ENCODE results near the gene MYO5B.
A peak's percentile ranks its signal among the peaks of the same experiment; 100 is the strongest.

Gene MYO5B

DNA sequence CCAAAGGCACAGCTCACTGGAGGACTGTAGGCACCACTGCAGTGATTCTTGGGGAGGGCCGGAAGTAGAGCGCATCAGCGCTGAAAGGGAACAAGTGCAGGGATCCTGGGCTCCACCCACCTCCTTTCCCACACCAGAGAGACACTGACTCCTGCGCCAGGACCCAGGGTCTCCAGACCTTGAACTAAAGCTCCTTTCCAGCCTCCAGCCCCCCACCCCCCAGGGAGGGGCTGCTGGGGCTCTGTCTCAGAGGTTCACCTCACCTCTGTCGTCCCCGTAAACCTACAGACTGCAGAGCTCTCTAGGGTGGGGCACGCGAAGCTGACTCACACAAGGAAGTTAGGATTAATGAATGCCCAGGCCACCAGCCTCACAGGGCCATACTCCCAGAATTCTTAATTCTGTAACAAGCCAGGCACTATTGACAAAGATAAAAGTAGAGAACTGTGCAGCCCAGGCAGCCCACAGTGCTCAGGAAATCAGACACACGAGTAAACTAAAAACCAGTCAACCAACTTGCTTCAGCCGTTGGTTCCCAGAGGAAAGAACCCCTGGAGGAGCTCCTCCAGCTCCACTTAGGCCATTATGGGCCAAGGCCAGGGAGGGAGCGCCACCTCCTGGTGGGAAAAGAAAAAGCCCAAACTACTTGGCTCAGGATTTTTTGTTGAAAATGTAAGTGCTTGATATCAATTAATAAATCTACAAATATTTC is 336.5 kb downstream of the MYO5B start:
- Histone ChIP-seq H3K27ac (ENCODE audit: low read length) (peak overlapping the region; percentile 89), H3K4me3 (ENCODE audit: low read depth in 1 of 2, low read length in 2 of 2) (no peak overlapping the region), H3K9me3 (ENCODE audit: control insufficient read depth in 1 of 2, low read length in 2 of 2) (no peaks in the 10 kb centered on the region), H3K4me1 (ENCODE audit: control insufficient read depth in 1 of 2, insufficient read depth in 2 of 2, low read length in 2 of 2) (no peaks in the 10 kb centered on the region), H3K27me3 (ENCODE audit: low read depth, low read length) (no peaks in the 10 kb centered on the region), H3K36me3 (ENCODE audit: control insufficient read depth in 1 of 2, insufficient read depth in 2 of 2, low read length in 2 of 2) (no peaks in the 10 kb centered on the region)

DNA sequence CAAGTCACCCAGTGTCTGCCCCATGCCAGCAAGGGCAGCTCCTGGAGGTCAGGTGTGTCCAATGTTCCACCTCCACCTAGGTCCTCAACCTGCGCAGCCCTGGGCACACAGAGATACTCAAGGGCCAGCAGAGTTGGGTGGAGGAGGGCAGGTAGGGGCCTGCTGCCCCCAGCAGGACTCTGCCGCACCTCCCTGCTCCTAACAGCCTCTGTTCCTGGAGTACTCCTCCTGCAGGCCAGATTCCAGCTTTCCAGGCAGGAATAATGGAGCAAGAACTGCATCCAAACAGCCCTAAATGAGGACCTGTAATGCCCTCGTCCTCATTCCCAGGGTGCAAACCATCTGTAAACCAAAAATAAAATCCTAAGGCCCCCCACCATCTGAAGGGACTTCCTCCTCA is 337.2 kb downstream of the MYO5B start:
- H3K9me3 ChIP-seq (ENCODE audit: control insufficient read depth in 1 of 2, low read length in 2 of 2), result no peaks in the 10 kb centered on the region
- H3K4me3 ChIP-seq (ENCODE audit: low read depth in 1 of 2, low read length in 2 of 2), result no peak overlapping the region
- H3K36me3 ChIP-seq (ENCODE audit: control insufficient read depth in 1 of 2, insufficient read depth in 2 of 2, low read length in 2 of 2), result no peaks in the 10 kb centered on the region
- no peaks in the 10 kb centered on the region for H3K27me3 ChIP-seq (ENCODE audit: low read depth, low read length)
- no peaks in the 10 kb centered on the region for H3K4me1 ChIP-seq (ENCODE audit: control insufficient read depth in 1 of 2, insufficient read depth in 2 of 2, low read length in 2 of 2)
- peak overlapping the region; percentile 89 for H3K27ac ChIP-seq (ENCODE audit: low read length)

DNA sequence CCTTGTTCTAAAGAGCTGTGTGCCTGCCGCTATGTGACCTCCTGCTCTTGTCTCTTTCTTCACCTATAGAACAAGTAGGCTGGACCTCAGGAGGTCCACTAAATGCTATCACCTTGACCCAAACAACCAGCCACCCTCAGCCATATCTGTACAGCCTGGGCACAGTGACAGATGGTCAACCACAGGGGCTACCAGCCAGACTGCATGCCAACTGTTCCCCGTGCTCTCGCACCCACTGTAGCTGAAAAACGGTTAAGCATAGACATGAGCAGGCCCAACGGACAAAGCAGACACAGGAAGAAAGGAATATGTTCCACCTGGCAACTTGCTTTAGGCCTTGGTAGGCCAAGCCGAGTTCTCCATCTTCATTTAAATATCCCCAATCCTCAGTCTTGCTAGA is 338.5 kb downstream of the MYO5B start:
- Histone ChIP-seq H3K36me3 (ENCODE audit: control insufficient read depth in 1 of 2, insufficient read depth in 2 of 2, low read length in 2 of 2) (no peaks in the 10 kb centered on the region), H3K27me3 (ENCODE audit: low read depth, low read length) (no peaks in the 10 kb centered on the region)

DNA sequence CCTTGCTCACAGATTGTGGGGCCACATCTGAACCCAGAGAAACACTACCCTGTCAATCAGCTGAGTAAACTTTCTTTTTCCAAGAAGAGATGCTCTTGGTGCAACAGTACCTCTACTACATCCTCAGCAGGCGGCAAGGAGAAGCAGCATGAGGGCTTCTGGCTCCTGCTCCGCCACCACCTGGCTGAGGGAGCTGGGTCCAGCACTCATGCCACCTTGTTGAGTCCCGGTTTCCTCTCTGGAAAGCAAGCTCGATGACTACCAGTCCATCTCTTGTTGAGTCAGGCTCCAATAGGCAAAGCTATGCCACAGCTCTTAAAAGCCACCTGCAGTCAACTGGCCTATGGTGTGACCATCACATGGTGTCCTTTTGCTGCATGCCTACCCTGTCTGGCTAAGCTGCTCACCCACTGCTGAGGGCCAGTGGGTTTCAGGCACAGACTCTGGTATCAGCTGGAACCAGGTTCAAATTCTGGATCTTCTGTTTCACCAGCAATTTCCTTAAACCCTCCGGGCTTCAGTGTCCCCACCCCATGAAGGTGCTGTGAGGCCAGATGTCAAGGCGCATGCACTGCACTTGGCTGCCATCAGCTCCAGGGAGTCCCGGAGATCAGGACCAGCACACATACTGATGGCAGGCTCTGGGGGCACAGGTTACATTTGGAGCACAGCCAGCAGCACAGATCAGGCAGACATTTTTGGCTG is 339.1 kb downstream of the MYO5B start:
- H3K27me3 ChIP-seq (ENCODE audit: low read depth, low read length), result no peaks in the 10 kb centered on the region
- H3K4me1 ChIP-seq (ENCODE audit: control insufficient read depth in 1 of 2, insufficient read depth in 2 of 2, low read length in 2 of 2), result no peaks in the 10 kb centered on the region
- no peak overlapping the region for H3K4me3 ChIP-seq (ENCODE audit: low read depth in 1 of 2, low read length in 2 of 2)
- no peaks in the 10 kb centered on the region for H3K36me3 ChIP-seq (ENCODE audit: control insufficient read depth in 1 of 2, insufficient read depth in 2 of 2, low read length in 2 of 2)
- H3K9me3 ChIP-seq (ENCODE audit: control insufficient read depth in 1 of 2, low read length in 2 of 2), result no peaks in the 10 kb centered on the region
- no peak overlapping the region for H3K27ac ChIP-seq (ENCODE audit: low read length)

More for the DNA sequence above, 338.5 kb downstream of the MYO5B start:
- H3K4me1 ChIP-seq (ENCODE audit: control insufficient read depth in 1 of 2, insufficient read depth in 2 of 2, low read length in 2 of 2), result no peaks in the 10 kb centered on the region
- no peak overlapping the region for H3K27ac ChIP-seq (ENCODE audit: low read length)
- no peaks in the 10 kb centered on the region for H3K9me3 ChIP-seq (ENCODE audit: control insufficient read depth in 1 of 2, low read length in 2 of 2)
- no peak overlapping the region for H3K4me3 ChIP-seq (ENCODE audit: low read depth in 1 of 2, low read length in 2 of 2)

DNA sequence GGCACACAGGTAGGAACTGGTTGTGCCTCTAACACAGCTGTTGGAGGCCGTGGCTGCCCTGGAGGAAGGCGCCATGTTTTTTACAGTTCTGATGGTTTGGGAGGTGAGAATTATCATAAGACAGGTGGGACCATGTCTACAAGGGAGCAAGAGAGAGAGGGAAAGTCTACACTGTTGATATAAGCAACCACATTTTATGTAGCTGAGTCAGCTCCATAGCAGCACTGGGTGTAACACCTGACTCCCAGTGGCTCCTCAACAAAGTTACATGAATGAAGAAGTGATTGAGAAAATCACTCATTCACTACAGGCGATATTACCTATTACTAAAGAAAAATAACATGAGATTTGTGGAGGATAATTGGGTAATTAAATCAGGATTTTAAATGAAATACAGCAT is 340.3 kb downstream of the MYO5B start:
- Histone ChIP-seq H3K9me3 (ENCODE audit: control insufficient read depth in 1 of 2, low read length in 2 of 2) (no peaks in the 10 kb centered on the region), H3K36me3 (ENCODE audit: control insufficient read depth in 1 of 2, insufficient read depth in 2 of 2, low read length in 2 of 2) (no peaks in the 10 kb centered on the region), H3K4me1 (ENCODE audit: control insufficient read depth in 1 of 2, insufficient read depth in 2 of 2, low read length in 2 of 2) (no peaks in the 10 kb centered on the region), H3K27ac (ENCODE audit: low read length) (no peak overlapping the region), H3K4me3 (ENCODE audit: low read depth in 1 of 2, low read length in 2 of 2) (no peak overlapping the region), H3K27me3 (ENCODE audit: low read depth, low read length) (no peaks in the 10 kb centered on the region)

GRCh38 chr18:49853436-49853835 is 341.5 kb downstream of the MYO5B start:
- Histone ChIP-seq H3K4me3 (ENCODE audit: low read depth in 1 of 2, low read length in 2 of 2) (no peak overlapping the region), H3K4me1 (ENCODE audit: control insufficient read depth in 1 of 2, insufficient read depth in 2 of 2, low read length in 2 of 2) (no peaks in the 10 kb centered on the region), H3K36me3 (ENCODE audit: control insufficient read depth in 1 of 2, insufficient read depth in 2 of 2, low read length in 2 of 2) (no peaks in the 10 kb centered on the region), H3K27ac (ENCODE audit: low read length) (no peak overlapping the region), H3K27me3 (ENCODE audit: low read depth, low read length) (no peaks in the 10 kb centered on the region), H3K9me3 (ENCODE audit: control insufficient read depth in 1 of 2, low read length in 2 of 2) (no peaks in the 10 kb centered on the region)

- H3K9me3 ChIP-seq (ENCODE audit: control insufficient read depth in 1 of 2, low read length in 2 of 2), result no peaks in the 10 kb centered on the region
- H3K36me3 ChIP-seq (ENCODE audit: control insufficient read depth in 1 of 2, insufficient read depth in 2 of 2, low read length in 2 of 2), result no peaks in the 10 kb centered on the region
- H3K27me3 ChIP-seq (ENCODE audit: low read depth, low read length), result no peaks in the 10 kb centered on the region
- H3K4me3 ChIP-seq (ENCODE audit: low read depth in 1 of 2, low read length in 2 of 2), result no peak overlapping the region
- no peak overlapping the region for H3K27ac ChIP-seq (ENCODE audit: low read length)
- no peaks in the 10 kb centered on the region for H3K4me1 ChIP-seq (ENCODE audit: control insufficient read depth in 1 of 2, insufficient read depth in 2 of 2, low read length in 2 of 2)
Measured at GRCh38 chr18:49853011-49853410, 341.9 kb downstream of the MYO5B start.

DNA sequence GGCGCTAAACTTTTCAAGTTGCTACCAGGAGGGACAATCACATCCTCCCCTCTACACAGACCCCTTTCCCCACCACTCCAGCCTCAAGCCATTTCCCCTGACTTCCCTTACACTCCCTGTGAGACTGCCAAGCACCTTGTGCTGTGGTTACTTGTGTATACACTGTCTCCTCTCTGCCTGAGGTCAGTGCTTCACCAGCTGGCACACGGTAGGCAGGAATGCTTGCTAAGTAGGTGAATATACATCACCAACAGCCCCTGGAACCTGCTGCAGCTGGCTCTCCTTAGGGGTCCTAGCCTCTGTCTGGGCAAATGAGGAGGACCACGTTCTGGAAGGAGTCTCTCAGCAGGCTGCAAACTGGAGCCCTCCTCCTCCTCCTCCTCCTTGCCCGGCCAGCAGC is 343.3 kb downstream of the MYO5B start:
- Histone ChIP-seq H3K27me3 (ENCODE audit: low read depth, low read length) (no peaks in the 10 kb centered on the region), H3K27ac (ENCODE audit: low read length) (no peak overlapping the region), H3K36me3 (ENCODE audit: control insufficient read depth in 1 of 2, insufficient read depth in 2 of 2, low read length in 2 of 2) (no peaks in the 10 kb centered on the region), H3K4me3 (ENCODE audit: low read depth in 1 of 2, low read length in 2 of 2) (no peak overlapping the region), H3K4me1 (ENCODE audit: control insufficient read depth in 1 of 2, insufficient read depth in 2 of 2, low read length in 2 of 2) (no peaks in the 10 kb centered on the region), H3K9me3 (ENCODE audit: control insufficient read depth in 1 of 2, low read length in 2 of 2) (no peaks in the 10 kb centered on the region)

- Histone ChIP-seq H3K27ac (ENCODE audit: low read length) (no peak overlapping the region), H3K4me3 (ENCODE audit: low read depth in 1 of 2, low read length in 2 of 2) (no peak overlapping the region), H3K9me3 (ENCODE audit: control insufficient read depth in 1 of 2, low read length in 2 of 2) (no peaks in the 10 kb centered on the region), H3K4me1 (ENCODE audit: control insufficient read depth in 1 of 2, insufficient read depth in 2 of 2, low read length in 2 of 2) (no peaks in the 10 kb centered on the region), H3K36me3 (ENCODE audit: control insufficient read depth in 1 of 2, insufficient read depth in 2 of 2, low read length in 2 of 2) (no peaks in the 10 kb centered on the region), H3K27me3 (ENCODE audit: low read depth, low read length) (no peaks in the 10 kb centered on the region)
Measured at GRCh38 chr18:49850636-49851035, 344.3 kb downstream of the MYO5B start.

- peak overlapping the region in 1 of 2 donors; percentile 34 for H3K4me3 ChIP-seq (ENCODE audit: low read depth in 1 of 2, low read length in 2 of 2)
- H3K4me1 ChIP-seq (ENCODE audit: control insufficient read depth in 1 of 2, insufficient read depth in 2 of 2, low read length in 2 of 2), result no peaks in the 10 kb centered on the region
- H3K9me3 ChIP-seq (ENCODE audit: control insufficient read depth in 1 of 2, low read length in 2 of 2), result no peaks in the 10 kb centered on the region
- H3K27ac ChIP-seq (ENCODE audit: low read length), result peak overlapping the region; percentile 71
- no peaks in the 10 kb centered on the region for H3K27me3 ChIP-seq (ENCODE audit: low read depth, low read length)
- no peaks in the 10 kb centered on the region for H3K36me3 ChIP-seq (ENCODE audit: control insufficient read depth in 1 of 2, insufficient read depth in 2 of 2, low read length in 2 of 2)
Measured at GRCh38 chr18:49849331-49850217, 345.4 kb downstream of the MYO5B start.

- no peaks in the 10 kb centered on the region for H3K4me1 ChIP-seq (ENCODE audit: control insufficient read depth in 1 of 2, insufficient read depth in 2 of 2, low read length in 2 of 2)
- H3K9me3 ChIP-seq (ENCODE audit: control insufficient read depth in 1 of 2, low read length in 2 of 2), result no peaks in the 10 kb centered on the region
- H3K4me3 ChIP-seq (ENCODE audit: low read depth in 1 of 2, low read length in 2 of 2), result no peak overlapping the region
- no peak overlapping the region for H3K27ac ChIP-seq (ENCODE audit: low read length)
- H3K27me3 ChIP-seq (ENCODE audit: low read depth, low read length), result no peaks in the 10 kb centered on the region
- H3K36me3 ChIP-seq (ENCODE audit: control insufficient read depth in 1 of 2, insufficient read depth in 2 of 2, low read length in 2 of 2), result no peaks in the 10 kb centered on the region
Measured at GRCh38 chr18:49848115-49848514, 346.8 kb downstream of the MYO5B start.

Data from muscle layer of duodenum (tissue), 2 donors.